ENCODE results near the gene UBR2.
A peak's percentile ranks its signal among the peaks of the same experiment; 100 is the strongest.

Gene UBR2

DNA sequence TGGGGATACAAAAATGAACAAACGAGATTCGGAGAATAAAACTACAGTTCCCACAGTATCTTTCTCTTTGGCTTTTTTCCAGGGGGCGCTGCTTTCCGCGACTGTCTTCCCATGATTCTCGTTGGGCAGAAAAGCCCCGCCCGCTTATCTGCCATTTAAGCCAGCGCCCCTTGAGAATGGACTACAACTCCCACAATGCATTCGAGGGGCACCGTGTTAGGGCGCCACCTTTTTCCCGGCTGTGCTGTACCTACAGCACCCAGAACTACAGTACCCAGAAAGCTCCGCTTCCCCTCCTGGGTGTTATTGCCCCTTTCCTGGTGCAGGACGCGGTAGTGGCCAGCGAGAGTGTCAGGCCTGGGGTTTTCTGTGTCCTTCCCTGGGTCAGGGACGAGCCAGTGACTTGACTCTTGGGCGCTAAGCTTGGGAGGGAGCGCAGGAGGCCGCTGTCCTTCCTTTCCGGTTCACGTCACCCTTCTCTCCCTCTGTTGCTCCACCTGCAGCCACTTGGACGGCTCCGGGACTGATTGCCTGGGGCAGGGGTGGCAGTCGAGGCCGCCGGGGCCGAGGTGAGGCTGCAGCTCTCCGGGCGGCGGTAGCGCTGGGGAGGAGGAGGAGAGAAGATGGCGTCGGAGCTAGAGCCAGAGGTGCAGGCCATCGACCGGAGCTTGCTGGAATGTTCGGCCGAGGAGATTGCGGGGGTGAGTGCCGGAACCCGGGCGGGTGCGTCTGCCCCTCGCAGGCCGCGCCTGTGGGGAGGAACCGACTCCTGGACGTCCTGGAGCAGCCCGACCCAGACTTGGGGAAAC lies at the start of gene UBR2:
UBR2 (plus strand) TSS at position 333 of the 809 bp plus-strand sequence; CDS start at position 624, 291 bp downstream.
- Histone ChIP-seq H3K4me3 (ENCODE audit: low read length in 2 of 2) (peak within 1 kb of the TSS; percentile 95 to 99), H3K36me3 (ENCODE audit: control insufficient read depth in 2 of 2, insufficient read depth in 2 of 2, low read length in 2 of 2) (no peaks in the 10 kb centered on the region), H3K4me1 (ENCODE audit: control insufficient read depth, insufficient read depth, low read length) (peaks cover 8% of the 10 kb centered on the region), H3K27ac (ENCODE audit: low read length) (peak within 1 kb of the TSS; percentile 97), H3K9ac (ENCODE audit: low read length in 2 of 2) (peak within 1 kb of the TSS; percentile 93 to 98), H3K9me3 (ENCODE audit: control insufficient read depth in 2 of 2, low read length in 2 of 2) (no peaks in the 10 kb centered on the region), H3K27me3 (ENCODE audit: control insufficient read depth in 1 of 2, insufficient read depth in 2 of 2, low read length in 2 of 2) (no peaks in the 10 kb centered on the region)

DNA sequence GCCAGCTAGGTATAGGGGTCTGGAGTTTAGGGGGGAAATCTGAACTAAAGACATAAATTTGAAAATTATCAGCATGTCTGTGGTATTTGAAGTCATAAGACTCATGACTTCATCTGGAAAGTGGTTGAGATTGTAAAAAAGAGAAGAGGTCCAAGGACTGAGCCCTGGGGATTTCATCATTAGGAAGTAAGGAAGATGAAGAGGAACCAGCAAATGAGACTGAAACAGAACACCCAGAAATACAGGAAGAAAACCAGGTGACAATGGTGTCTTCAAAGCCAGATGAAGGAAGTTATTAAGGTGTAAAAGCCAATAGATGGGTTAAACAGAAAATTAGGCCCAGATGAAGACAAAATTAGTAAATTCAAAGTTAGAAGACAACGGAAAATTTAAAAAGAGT lies 49.1 kb upstream of the UBR2 start:
- H3K36me3 ChIP-seq (ENCODE audit: control insufficient read depth in 2 of 2, insufficient read depth in 2 of 2, low read length in 2 of 2): no peaks in the 10 kb centered on the region
- H3K27ac ChIP-seq (ENCODE audit: low read length): no peak overlapping the region

DNA sequence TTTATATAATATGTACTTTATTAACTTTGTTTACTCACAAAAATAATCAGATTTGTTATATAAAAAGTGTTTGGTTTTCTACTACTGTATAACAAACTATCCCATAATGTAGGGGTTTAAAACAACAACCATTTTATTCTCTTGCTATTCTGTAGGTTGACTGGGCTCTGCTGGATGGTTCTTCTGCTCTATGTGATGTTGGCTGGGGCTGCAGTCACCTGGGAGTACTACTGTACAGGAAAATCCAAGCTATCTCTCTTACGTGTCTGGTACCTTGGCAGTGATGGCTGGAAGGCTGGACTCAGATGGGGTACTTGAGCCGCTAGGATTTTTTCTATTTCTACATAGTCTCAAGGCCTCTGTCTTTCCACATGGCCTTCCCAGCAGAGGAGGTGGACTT lies 44.0 kb upstream of the UBR2 start:
- no peak overlapping the region for H3K4me3 ChIP-seq (ENCODE audit: low read length in 2 of 2)
- peaks cover 0 to 3% of the 10 kb centered on the region in 2 donors for H3K9me3 ChIP-seq (ENCODE audit: control insufficient read depth in 2 of 2, low read length in 2 of 2)
- no peaks in the 10 kb centered on the region for H3K4me1 ChIP-seq (ENCODE audit: control insufficient read depth, insufficient read depth, low read length)
- no peaks in the 10 kb centered on the region for H3K36me3 ChIP-seq (ENCODE audit: control insufficient read depth in 2 of 2, insufficient read depth in 2 of 2, low read length in 2 of 2)
- no peak overlapping the region for H3K27ac ChIP-seq (ENCODE audit: low read length)
- no peak overlapping the region for H3K9ac ChIP-seq (ENCODE audit: low read length in 2 of 2)
- no peaks in the 10 kb centered on the region for H3K27me3 ChIP-seq (ENCODE audit: control insufficient read depth in 1 of 2, insufficient read depth in 2 of 2, low read length in 2 of 2)

More for the DNA sequence above, 49.1 kb upstream of the UBR2 start:
- Histone ChIP-seq H3K9me3 (ENCODE audit: control insufficient read depth in 2 of 2, low read length in 2 of 2) (peaks cover 0 to under 1% of the 10 kb centered on the region in 2 donors), H3K9ac (ENCODE audit: low read length in 2 of 2) (no peak overlapping the region), H3K4me3 (ENCODE audit: low read length in 2 of 2) (no peak overlapping the region), H3K4me1 (ENCODE audit: control insufficient read depth, insufficient read depth, low read length) (no peaks in the 10 kb centered on the region), H3K27me3 (ENCODE audit: control insufficient read depth in 1 of 2, insufficient read depth in 2 of 2, low read length in 2 of 2) (peaks cover 0 to 2% of the 10 kb centered on the region in 2 donors)

DNA sequence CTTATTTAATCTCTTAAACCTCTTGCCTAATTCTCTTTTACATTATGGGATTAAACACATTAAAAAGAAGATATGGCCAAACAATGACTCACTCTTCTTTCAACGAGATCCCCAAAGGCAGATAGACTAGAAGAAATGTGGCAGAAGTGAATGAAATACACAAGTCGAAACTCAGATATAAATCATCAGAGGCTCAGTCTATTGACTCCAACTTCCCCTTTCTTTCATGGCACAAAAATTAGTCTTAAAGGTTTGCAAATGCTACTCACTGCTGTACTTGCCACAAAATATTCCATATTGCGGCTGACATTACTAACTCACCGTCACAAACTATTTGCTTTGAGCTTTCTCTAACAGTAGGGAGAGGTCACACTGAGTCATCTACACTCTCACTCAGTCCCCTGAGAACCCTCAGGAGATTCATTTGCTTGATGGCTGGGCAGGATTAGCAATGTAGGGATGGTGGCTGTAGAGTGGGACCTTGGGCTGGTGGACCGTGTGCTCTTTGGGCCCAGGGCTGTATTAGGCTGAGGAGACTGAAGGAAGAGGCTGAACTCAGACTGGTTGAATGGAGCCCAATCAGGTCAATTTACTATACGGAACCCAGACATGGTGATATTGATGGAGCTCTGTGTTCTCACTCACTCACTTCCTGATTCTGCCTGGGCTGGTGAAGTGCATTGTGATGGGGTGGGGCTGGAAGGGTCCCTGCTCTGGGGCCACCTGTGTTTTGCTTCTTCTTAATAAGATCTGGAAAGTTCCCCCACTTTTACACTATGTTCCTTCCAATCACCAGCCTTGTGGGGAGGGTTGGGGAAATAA lies 42.8 kb upstream of the UBR2 start:
- no peaks in the 10 kb centered on the region for H3K27me3 ChIP-seq (ENCODE audit: control insufficient read depth in 1 of 2, insufficient read depth in 2 of 2, low read length in 2 of 2)
- no peak overlapping the region for H3K4me3 ChIP-seq (ENCODE audit: low read length in 2 of 2)
- no peaks in the 10 kb centered on the region for H3K36me3 ChIP-seq (ENCODE audit: control insufficient read depth in 2 of 2, insufficient read depth in 2 of 2, low read length in 2 of 2)
- H3K9me3 ChIP-seq (ENCODE audit: control insufficient read depth in 2 of 2, low read length in 2 of 2): peaks cover 0 to 3% of the 10 kb centered on the region in 2 donors
- no peaks in the 10 kb centered on the region for H3K4me1 ChIP-seq (ENCODE audit: control insufficient read depth, insufficient read depth, low read length)
- no peak overlapping the region for H3K27ac ChIP-seq (ENCODE audit: low read length)
- H3K9ac ChIP-seq (ENCODE audit: low read length in 2 of 2): no peak overlapping the region

DNA sequence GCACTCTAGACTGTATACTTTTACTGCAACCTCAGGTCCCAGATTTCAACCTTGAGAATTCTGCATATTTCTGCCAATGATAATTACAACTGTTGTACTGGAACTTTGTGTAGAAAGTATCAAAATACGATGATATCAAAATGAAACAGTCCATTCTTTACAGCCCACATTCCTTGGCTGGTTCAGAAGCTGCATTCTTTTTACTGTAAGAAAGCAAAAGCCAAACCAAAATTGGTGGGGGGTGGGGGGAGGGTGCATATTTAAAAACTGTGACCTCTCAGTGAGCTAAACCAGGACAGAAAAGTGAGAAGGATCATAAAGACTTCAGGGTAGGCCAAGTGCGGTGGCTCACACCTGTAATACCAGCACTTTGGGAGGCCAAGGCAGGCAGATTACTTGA lies 41.8 kb upstream of the UBR2 start:
- H3K36me3 ChIP-seq (ENCODE audit: control insufficient read depth in 2 of 2, insufficient read depth in 2 of 2, low read length in 2 of 2): no peaks in the 10 kb centered on the region
- H3K27me3 ChIP-seq (ENCODE audit: control insufficient read depth in 1 of 2, insufficient read depth in 2 of 2, low read length in 2 of 2): no peaks in the 10 kb centered on the region
- no peak overlapping the region for H3K9ac ChIP-seq (ENCODE audit: low read length in 2 of 2)
- no peak overlapping the region for H3K4me3 ChIP-seq (ENCODE audit: low read length in 2 of 2)
- no peak overlapping the region for H3K27ac ChIP-seq (ENCODE audit: low read length)
- peaks cover 0 to 3% of the 10 kb centered on the region in 2 donors for H3K9me3 ChIP-seq (ENCODE audit: control insufficient read depth in 2 of 2, low read length in 2 of 2)
- no peaks in the 10 kb centered on the region for H3K4me1 ChIP-seq (ENCODE audit: control insufficient read depth, insufficient read depth, low read length)

DNA sequence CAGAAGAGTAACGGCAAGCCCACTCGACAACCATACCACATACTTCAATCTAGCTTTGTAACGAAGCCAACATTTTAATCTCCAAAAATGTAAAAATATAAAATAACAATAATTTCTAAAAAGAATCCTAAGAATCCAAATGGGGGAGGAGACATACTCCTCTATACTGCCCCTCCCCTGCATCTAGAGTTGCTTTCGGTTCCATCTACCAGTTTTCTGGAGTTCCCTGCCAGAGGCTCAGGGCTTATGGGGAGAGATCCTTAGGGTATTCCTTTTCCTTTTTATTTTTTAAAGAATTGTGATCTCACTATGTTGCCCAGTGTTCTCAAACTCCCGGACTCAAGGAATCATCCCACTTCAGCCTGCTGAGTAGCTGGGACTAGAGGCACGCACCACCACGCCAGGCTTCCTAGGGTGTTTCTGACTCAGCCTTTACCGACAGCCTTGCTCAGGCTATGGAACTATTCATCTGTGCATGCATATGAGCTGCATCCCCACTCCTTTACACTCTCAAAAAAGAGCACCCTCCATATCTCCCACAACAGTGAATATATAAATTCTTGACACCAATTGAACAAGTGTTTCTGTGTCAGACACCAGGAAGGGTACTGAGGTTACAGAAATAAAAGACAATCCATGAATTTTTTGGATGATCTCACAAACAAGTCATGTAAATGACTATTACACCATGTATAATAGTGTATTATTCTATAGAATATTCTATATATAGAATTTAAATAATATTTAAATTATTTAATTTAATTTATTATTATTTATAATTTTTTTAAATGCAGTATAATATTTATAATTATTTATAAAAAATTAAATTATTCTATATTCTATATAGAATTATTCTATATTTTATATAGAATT lies 40.7 kb upstream of the UBR2 start:
- Histone ChIP-seq H3K27ac (ENCODE audit: low read length) (no peak overlapping the region), H3K9ac (ENCODE audit: low read length in 2 of 2) (no peak overlapping the region), H3K36me3 (ENCODE audit: control insufficient read depth in 2 of 2, insufficient read depth in 2 of 2, low read length in 2 of 2) (no peaks in the 10 kb centered on the region), H3K4me1 (ENCODE audit: control insufficient read depth, insufficient read depth, low read length) (no peaks in the 10 kb centered on the region), H3K27me3 (ENCODE audit: control insufficient read depth in 1 of 2, insufficient read depth in 2 of 2, low read length in 2 of 2) (no peaks in the 10 kb centered on the region), H3K9me3 (ENCODE audit: control insufficient read depth in 2 of 2, low read length in 2 of 2) (peaks cover 0 to 3% of the 10 kb centered on the region in 2 donors), H3K4me3 (ENCODE audit: low read length in 2 of 2) (no peak overlapping the region)

DNA sequence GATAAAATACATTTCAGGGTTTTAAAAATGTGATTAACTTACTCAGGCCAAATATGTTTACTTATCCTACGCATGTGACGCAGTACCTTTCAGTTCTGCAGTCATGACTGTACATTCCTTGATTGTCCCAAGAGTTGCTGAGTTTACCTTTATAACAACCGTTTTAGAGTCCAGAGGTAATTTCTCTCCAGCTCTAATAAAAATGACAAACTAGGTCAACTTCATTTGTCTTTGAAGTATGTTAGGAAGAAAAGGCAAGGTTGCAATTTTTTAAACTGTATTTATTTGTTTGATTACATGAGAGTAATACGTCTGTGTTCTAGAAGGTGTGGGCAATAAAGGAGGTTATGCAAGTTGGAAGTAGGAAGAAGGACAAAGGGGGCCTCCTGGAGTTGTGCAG lies 38.6 kb upstream of the UBR2 start:
- H3K9ac ChIP-seq (ENCODE audit: low read length in 2 of 2): no peak overlapping the region
- H3K27me3 ChIP-seq (ENCODE audit: control insufficient read depth in 1 of 2, insufficient read depth in 2 of 2, low read length in 2 of 2): no peaks in the 10 kb centered on the region
- H3K27ac ChIP-seq (ENCODE audit: low read length): no peak overlapping the region
- no peaks in the 10 kb centered on the region for H3K36me3 ChIP-seq (ENCODE audit: control insufficient read depth in 2 of 2, insufficient read depth in 2 of 2, low read length in 2 of 2)
- no peak overlapping the region for H3K4me3 ChIP-seq (ENCODE audit: low read length in 2 of 2)
- no peaks in the 10 kb centered on the region for H3K4me1 ChIP-seq (ENCODE audit: control insufficient read depth, insufficient read depth, low read length)
- H3K9me3 ChIP-seq (ENCODE audit: control insufficient read depth in 2 of 2, low read length in 2 of 2): no peaks in the 10 kb centered on the region

DNA sequence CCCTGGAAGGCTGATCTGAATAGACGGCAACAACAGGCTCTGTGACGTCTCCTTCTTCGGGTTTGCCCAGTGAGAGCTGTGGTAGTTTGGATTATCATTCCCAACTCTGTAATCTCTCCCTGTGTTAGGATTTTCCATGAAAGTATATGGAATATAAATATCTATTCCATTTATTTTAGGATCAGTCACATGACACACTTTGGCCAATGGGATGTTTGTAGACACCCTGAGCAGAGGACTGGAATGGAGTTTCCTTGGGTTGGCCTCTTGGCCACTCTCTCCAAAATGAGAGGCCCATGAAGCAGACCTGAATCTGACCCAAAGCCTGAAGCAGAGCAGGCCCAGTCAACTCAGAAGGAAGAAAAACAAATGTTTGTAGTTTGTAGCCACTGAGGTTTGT lies 37.2 kb upstream of the UBR2 start:
- H3K9me3 ChIP-seq (ENCODE audit: control insufficient read depth in 2 of 2, low read length in 2 of 2): no peaks in the 10 kb centered on the region

DNA sequence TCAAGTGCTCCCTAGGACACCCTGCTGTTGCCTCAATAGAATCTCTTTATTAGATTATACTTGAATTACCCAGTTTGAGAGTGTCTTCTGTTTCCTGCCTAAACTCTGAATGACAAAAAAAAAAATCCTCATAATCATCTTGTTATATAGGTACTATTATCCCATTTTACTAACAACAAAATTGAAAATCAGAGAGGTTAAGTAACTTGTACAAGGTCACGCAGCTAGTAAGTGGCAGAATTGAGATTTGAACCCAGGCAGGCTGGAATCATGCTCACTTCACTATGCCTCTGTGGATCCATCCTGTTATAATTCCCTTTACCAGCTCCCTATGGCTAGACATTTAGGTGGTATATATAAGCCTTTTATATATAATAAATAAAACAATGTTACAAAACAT lies 36.6 kb upstream of the UBR2 start:
- Histone ChIP-seq H3K4me1 (ENCODE audit: control insufficient read depth, insufficient read depth, low read length) (no peaks in the 10 kb centered on the region), H3K9me3 (ENCODE audit: control insufficient read depth in 2 of 2, low read length in 2 of 2) (no peaks in the 10 kb centered on the region), H3K9ac (ENCODE audit: low read length in 2 of 2) (no peak overlapping the region), H3K4me3 (ENCODE audit: low read length in 2 of 2) (no peak overlapping the region), H3K27ac (ENCODE audit: low read length) (no peak overlapping the region), H3K27me3 (ENCODE audit: control insufficient read depth in 1 of 2, insufficient read depth in 2 of 2, low read length in 2 of 2) (no peaks in the 10 kb centered on the region), H3K36me3 (ENCODE audit: control insufficient read depth in 2 of 2, insufficient read depth in 2 of 2, low read length in 2 of 2) (no peaks in the 10 kb centered on the region)

More for the DNA sequence above, 37.2 kb upstream of the UBR2 start:
- H3K9ac ChIP-seq (ENCODE audit: low read length in 2 of 2): no peak overlapping the region
- no peak overlapping the region for H3K4me3 ChIP-seq (ENCODE audit: low read length in 2 of 2)
- H3K4me1 ChIP-seq (ENCODE audit: control insufficient read depth, insufficient read depth, low read length): no peaks in the 10 kb centered on the region
- no peaks in the 10 kb centered on the region for H3K27me3 ChIP-seq (ENCODE audit: control insufficient read depth in 1 of 2, insufficient read depth in 2 of 2, low read length in 2 of 2)
- H3K27ac ChIP-seq (ENCODE audit: low read length): no peak overlapping the region
- H3K36me3 ChIP-seq (ENCODE audit: control insufficient read depth in 2 of 2, insufficient read depth in 2 of 2, low read length in 2 of 2): no peaks in the 10 kb centered on the region

DNA sequence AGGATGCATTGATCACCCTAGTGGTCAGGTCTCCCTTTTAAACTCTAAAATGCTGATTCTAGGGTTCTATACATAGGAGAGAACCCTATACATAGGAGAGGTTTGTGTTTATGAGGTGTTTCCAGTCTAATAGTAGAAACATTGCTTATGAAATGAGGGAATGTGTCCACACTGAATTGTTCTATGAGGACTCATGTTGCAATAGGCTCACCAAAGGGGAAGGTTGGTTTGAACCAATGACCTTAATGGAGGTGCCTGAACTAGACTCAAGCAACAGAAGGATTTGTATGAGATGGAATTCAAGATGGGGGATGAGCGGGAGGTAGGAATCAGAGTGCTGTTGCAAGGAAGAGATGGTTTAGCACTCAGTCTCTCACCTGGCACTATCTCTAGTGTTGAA lies 33.5 kb upstream of the UBR2 start:
- no peak overlapping the region for H3K9ac ChIP-seq (ENCODE audit: low read length in 2 of 2)

More for the DNA sequence above, 33.5 kb upstream of the UBR2 start:
- Histone ChIP-seq H3K27me3 (ENCODE audit: control insufficient read depth in 1 of 2, insufficient read depth in 2 of 2, low read length in 2 of 2) (no peaks in the 10 kb centered on the region), H3K36me3 (ENCODE audit: control insufficient read depth in 2 of 2, insufficient read depth in 2 of 2, low read length in 2 of 2) (no peaks in the 10 kb centered on the region), H3K27ac (ENCODE audit: low read length) (no peak overlapping the region), H3K9me3 (ENCODE audit: control insufficient read depth in 2 of 2, low read length in 2 of 2) (no peaks in the 10 kb centered on the region), H3K4me1 (ENCODE audit: control insufficient read depth, insufficient read depth, low read length) (no peaks in the 10 kb centered on the region), H3K4me3 (ENCODE audit: low read length in 2 of 2) (no peak overlapping the region)
